Aorta (tissue), 5 donors: ENCODE data around the gene SRCAP. TPM values are rescaled to one million over a fixed set of nuclear protein-coding genes. Genes with fewer than 3 reads are reported as not detected.
A peak's percentile ranks its signal among the peaks of the same experiment; 100 is the strongest.

ENCODE experiments used
- ATAC-seq: fragments of 200-7000 bp; cut with Tn5 transposase; one replicate; pipeline ENCODE4 v1.9.1; 2022; ENCODE audit warnings: moderate library complexity; ENCODE audit not compliant: low FRiP score
- DNase-seq, 2 donors: peaks; one replicate each; pipeline ENCODE4 v3.0.0-alpha.2; 2020
- H3K27ac ChIP-seq, 2 donors: one replicate each; pipeline ENCODE4 v1.5.1; 2013; ENCODE audit warnings: low read length in 2 of 2, mild to moderate bottlenecking in 2 of 2, moderate library complexity in 2 of 2, control low read depth in 1 of 2, inconsistent platforms in 1 of 2, low read depth in 1 of 2
- H3K27me3 ChIP-seq, 2 donors: one replicate each; pipeline ENCODE4 v1.6.1; 2013; ENCODE audit warnings: control low read depth in 1 of 2, low read length in 1 of 2, mild to moderate bottlenecking in 1 of 2, moderate library complexity in 1 of 2; ENCODE audit not compliant: insufficient read depth in 2 of 2, control insufficient read depth in 1 of 2
- H3K36me3 ChIP-seq, 2 donors: one replicate each; pipeline ENCODE4 v1.6.1; 2013; ENCODE audit warnings: control low read depth in 1 of 2, low read length in 1 of 2, mild to moderate bottlenecking in 1 of 2; ENCODE audit not compliant: insufficient read depth in 2 of 2, control insufficient read depth in 1 of 2
- H3K4me1 ChIP-seq, 2 donors: one replicate each; pipeline ENCODE4 v1.6.1; 2013; ENCODE audit warnings: low read length in 2 of 2, control low read depth in 1 of 2, mild to moderate bottlenecking in 1 of 2, moderate library complexity in 1 of 2; ENCODE audit not compliant: insufficient read depth in 2 of 2, control insufficient read depth in 1 of 2
- H3K4me3 ChIP-seq, 2 donors: one replicate each; pipeline ENCODE4 v1.5.1; 2013; ENCODE audit warnings: low read length in 2 of 2, control low read depth in 1 of 2, mild to moderate bottlenecking in 1 of 2
- H3K9me3 ChIP-seq: one replicate; pipeline ENCODE4 v1.6.1; 2013; ENCODE audit warnings: mild to moderate bottlenecking, low read length; ENCODE audit not compliant: control insufficient read depth
- WGBS, 2 donors: extraction: QIAGEN DNeasy Blood & Tissue Kit; methylation state at CpG; one replicate each; pipeline ENCODE4 v1.1.7; 2013; 5-methylcytosine and 5-hydroxymethylcytosine counted together
- intact Hi-C, 2 donors: fragments of 100-400 bp; cut with DNase I; formaldehyde crosslinking; loops; one replicate each; pipeline versions ENCODE4 v1.14.2 to v1.15.0; 2022
- polyA plus RNA-seq, 2 donors: library from polyadenylated mRNA; stranded (reverse); fragments of 200-250 nt; gene quantifications; one replicate each; pipeline ENCODE4 v1.2.3, GENCODE V29; 2013
- total RNA-seq, 2 donors: library from RNA; stranded (reverse); fragmentation: NEBNext Ultra II Directional; extraction: Animal tissue kit (Norgen Biotek cat#: 25700); gene quantifications; one replicate each; pipeline ENCODE4 v1.2.1, GENCODE V29; 2021
- donor health status: healthy with polysubstance abuse.
- donor health status: Bipolar disorder and iron deficiency.
- donor health status: DM: no; HTN: no; CAD: no.
- donor health status: DM: no; HTN: no; CAD: no.
- donor health status: DM: yes; HTN: yes; CAD: no.

SRCAP gene
- total and polyA plus RNA-seq, 4 donors = 7.1 to 66.2 (median 34.9) TPM

DNA sequence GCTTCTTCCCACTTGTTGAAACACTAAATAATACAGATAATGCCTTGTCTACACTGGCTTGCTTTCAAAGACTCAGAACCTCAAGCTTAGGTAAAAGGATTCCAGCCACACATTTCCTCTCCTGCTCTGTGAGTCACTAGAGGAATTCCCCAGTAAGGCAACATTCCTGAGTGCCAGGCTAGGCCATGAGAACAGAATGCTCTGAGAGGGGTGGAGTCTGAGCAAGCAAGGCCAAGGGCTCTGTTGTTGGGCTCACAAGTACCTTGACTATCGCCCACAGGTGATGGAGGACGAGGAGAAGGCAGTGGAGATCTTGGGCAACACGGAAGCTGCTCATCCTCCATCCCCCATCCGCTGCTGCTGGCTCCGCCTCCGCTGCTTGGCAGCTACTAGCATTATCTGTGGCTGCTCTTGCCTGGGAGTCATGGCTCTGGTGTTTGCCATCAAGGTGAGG, 42.5 kb downstream of the SRCAP start:
- WGBS, 2 donors = 80 to 83% methylated on average over 6 of the region's 6 CpGs
- H3K27me3 ChIP-seq = no peaks in the 10 kb centered on the region
- peak; percentile 20 for ATAC-seq
- H3K36me3 ChIP-seq = peaks cover 0 to 2% of the 10 kb centered on the region in 2 donors
- no peak for DNase-seq
- H3K4me1 ChIP-seq = peaks cover 0 to 2% of the 10 kb centered on the region in 2 donors
- intact Hi-C loops = loop anchor here (5.0 kb wide), 2 partner anchors 39 to 44 kb away; partner anchors contain the start of gene SRCAP (in 1 of the 2)
- no peak overlapping the region for H3K4me3 ChIP-seq
- peak overlapping the region in 1 of 2 donors; percentile 79 for H3K27ac ChIP-seq
- no peaks in the 10 kb centered on the region for H3K9me3 ChIP-seq

DNA sequence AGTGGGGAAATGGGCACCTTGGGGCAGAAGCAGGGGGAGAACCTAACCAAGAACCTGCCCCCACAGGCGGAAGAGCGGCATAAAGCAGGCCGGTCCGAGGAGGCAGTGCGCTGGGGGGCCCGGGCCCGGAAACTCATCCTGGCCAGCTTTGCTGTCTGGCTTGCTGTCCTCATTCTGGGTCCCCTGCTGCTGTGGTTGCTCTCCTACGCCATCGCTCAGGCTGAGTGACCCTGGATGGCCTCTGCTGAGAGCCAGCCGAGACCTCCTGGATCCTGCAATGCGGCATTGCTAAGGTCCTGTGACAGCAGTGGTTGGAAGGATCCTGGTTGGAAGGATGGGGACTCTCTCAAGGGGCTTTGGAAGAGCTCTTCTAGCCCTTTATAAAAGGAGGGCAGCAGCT, 44.7 kb downstream of the SRCAP start:
- H3K4me1 ChIP-seq = peaks cover 0 to 2% of the 10 kb centered on the region in 2 donors
- peaks cover 0 to 2% of the 10 kb centered on the region in 2 donors for H3K36me3 ChIP-seq
- no peak for DNase-seq
- H3K4me3 ChIP-seq = no peak overlapping the region
- H3K27ac ChIP-seq = no peak overlapping the region
- H3K27me3 ChIP-seq = no peaks in the 10 kb centered on the region
- WGBS, 2 donors = 91 to 92% methylated on average over 11 of the region's 11 CpGs
- intact Hi-C loops = loop anchor here (5.0 kb wide), 2 partner anchors 41 to 46 kb away; partner anchors contain the start of gene SRCAP (in 1 of the 2)
- ATAC-seq = no peak
- H3K9me3 ChIP-seq = no peaks in the 10 kb centered on the region

DNA sequence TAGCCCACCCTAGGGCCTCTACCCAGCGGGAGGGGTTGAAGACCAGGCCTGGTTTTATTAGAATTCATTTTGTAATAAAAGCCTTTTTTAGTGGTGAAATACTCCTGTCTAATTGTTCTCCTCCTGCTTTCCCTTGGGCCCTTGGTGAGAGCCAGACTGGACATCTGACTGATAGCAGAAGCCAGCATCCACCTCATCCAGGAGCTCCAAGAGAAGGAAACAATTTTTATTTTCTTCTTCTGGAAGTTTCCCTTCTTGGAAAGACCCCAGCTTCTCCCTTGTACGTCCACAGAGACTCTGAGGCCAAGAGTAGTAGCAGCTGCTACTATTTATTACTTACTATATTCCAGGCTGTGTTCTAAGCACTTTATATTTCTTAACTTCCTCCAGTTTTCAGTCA, 45.2 kb downstream of the SRCAP start:
- no peaks in the 10 kb centered on the region for H3K36me3 ChIP-seq
- H3K4me3 ChIP-seq = no peak overlapping the region
- H3K27ac ChIP-seq = no peak overlapping the region
- H3K9me3 ChIP-seq = no peaks in the 10 kb centered on the region
- H3K27me3 ChIP-seq = no peaks in the 10 kb centered on the region
- WGBS, 2 donors = 48 to 65% methylated on average over 2 of the region's 2 CpGs
- intact Hi-C loops = loop anchor here (5.0 kb wide), 2 partner anchors 42 to 47 kb away; partner anchors contain the start of gene SRCAP (in 1 of the 2)
- no peak for DNase-seq
- peaks cover 0 to 2% of the 10 kb centered on the region in 2 donors for H3K4me1 ChIP-seq
- ATAC-seq = no peak

DNA sequence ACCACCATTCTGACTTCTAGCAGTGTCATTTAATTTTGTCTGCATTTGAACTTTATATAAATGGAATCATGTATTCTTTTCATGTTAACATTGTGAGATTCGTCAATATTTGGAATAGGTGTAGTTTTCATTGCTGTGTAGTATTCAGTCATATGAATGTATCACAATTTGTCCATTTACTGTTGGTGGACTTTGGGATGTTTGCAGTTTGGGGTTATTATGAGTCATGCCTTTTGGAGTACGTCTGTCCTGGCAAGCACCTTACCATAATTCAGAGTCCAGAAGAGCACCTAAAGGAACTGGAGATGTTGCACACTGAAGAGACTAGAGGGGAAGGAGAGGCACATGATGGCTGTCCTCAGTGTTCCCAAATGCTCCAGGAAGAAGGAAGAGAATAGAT, 46.1 kb downstream of the SRCAP start:
- Histone ChIP-seq H3K4me3 (no peak overlapping the region), H3K27me3 (no peaks in the 10 kb centered on the region), H3K27ac (no peak overlapping the region), H3K36me3 (no peaks in the 10 kb centered on the region), H3K9me3 (no peaks in the 10 kb centered on the region), H3K4me1 (peaks cover 0 to 2% of the 10 kb centered on the region in 2 donors)
- ATAC-seq (no peak), DNase-seq (no peak)
- WGBS, 2 donors = 60 to 63% methylated on average over 2 of the region's 2 CpGs
- intact Hi-C loops = no loop called here

DNA sequence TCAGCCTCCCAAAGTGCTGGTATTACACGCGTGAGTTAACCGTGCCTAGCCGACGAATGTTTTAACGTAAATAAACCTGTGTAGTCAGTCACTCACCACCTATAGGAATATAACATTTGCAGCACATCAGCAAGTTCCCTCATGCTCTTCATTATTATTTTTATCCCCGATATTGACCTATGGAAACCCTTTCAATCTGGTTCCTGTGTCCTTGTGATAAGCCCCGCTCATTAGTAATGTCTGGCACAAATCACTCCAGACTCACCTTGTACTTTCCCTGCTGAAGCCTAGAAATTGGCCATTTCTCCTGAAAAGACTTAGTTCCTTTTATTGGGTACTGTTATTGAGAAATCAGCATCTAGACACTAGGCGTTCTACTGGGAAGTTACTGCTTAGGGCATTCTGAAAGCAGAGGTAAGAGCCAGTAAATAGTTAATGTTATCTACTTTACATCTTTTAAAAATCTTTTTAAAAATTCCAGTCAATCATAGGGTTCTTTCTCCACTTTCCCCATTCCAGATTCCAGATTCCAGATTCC, 47.7 kb downstream of the SRCAP start:
- intact Hi-C loops = no loop called here
- 85 to 86% methylated on average over 9 of the region's 9 CpGs for WGBS, 2 donors

DNA sequence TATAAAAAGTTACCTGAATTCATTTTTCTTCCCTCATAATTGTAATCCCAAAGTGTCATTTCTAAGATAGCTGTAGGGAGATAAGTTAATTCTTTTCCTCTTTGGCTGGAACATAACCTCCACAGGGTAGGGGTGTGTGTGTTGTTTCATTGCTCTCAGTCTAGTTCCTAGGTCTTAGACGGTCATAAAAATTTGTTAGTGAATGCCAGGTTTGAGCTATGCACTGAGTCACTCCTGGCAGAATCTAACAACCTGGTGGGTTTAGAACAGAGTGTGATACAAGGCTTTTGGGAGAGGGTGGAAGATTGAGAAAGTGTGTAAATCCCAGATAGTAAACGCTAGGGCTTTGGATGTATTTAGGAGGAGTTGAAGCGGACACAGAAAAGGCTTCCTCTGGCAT, 48.4 kb downstream of the SRCAP start:
- H3K9me3 ChIP-seq = no peaks in the 10 kb centered on the region
- H3K27ac ChIP-seq = peak overlapping the region in 1 of 2 donors; percentile 84
- ATAC-seq = no peak
- intact Hi-C loops = no loop called here
- H3K36me3 ChIP-seq = peaks cover 0 to 2% of the 10 kb centered on the region in 2 donors
- H3K27me3 ChIP-seq = no peaks in the 10 kb centered on the region
- 24 to 26% methylated on average over 3 of the region's 3 CpGs for WGBS, 2 donors
- DNase-seq = no peak
- H3K4me3 ChIP-seq = peak overlapping the region in 1 of 2 donors; percentile 52
- no peaks in the 10 kb centered on the region for H3K4me1 ChIP-seq

More for the DNA sequence above, 47.7 kb downstream of the SRCAP start:
- Histone ChIP-seq H3K27me3 (no peaks in the 10 kb centered on the region), H3K4me1 (no peaks in the 10 kb centered on the region), H3K4me3 (no peak overlapping the region), H3K27ac (no peak overlapping the region), H3K9me3 (no peaks in the 10 kb centered on the region), H3K36me3 (peaks cover 0 to 2% of the 10 kb centered on the region in 2 donors)
- no peak for ATAC-seq
- DNase-seq = no peak

DNA sequence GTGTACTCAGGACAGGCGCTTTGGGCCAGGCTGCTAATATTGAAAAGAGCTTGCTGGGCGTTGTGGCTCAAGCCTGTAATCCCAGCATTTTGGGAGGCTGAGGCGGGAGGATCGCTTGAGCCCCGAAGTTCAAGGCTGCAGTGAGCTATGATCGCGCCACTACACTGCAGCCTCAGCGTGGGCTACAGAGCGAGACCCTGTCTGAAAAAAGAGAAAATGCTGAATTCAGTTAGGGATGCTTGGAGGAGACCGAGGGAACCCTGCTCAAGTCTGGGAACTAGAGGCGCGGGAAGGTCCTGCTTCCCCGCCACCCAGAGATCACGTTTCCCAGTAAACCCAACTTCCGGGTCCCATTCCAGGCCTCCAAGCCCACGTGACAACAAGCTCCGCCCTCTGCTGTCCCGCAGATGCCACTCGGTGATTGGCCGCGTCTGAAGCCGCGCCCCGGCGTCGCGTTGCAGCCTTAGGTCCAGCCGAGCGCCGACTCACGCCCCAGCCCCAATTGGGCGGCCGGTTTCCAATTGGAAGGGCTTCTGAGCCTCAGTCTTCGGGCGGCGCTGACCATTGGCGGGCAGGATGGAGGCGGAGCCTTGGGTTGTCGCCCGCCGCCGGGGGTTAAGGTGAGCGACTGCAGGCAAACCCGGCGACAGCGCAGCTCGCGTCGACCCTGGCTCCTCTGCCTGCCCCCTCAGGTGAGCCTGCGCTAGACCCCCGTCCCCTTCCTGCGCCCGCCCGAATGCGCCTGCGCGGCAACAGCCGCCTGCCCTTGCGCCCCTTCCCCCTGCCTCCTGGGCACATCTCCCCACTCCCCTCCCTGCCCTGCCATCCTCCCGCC, 49.0 kb downstream of the SRCAP start, which contains the start of gene PHKG2:
PHKG2 (plus strand) TSS at position 627 of the 835 bp plus-strand sequence. CDS start 396 bp downstream, outside the sequence.
- Histone ChIP-seq H3K4me1 (no peaks in the 10 kb centered on the region), H3K9me3 (no peaks in the 10 kb centered on the region), H3K27me3 (no peaks in the 10 kb centered on the region), H3K4me3 (peak within 1 kb of the TSS; percentile 52 to 79), H3K27ac (peak within 1 kb of the TSS in 1 of 2 donors; percentile 84), H3K36me3 (peaks cover 0 to 2% of the 10 kb centered on the region in 2 donors)
- peak; percentile 99 for ATAC-seq
- 2 to 3% methylated on average over 57 to 60 of the region's 60 CpGs for WGBS, 2 donors
- intact Hi-C loops = no loop called here
- DNase-seq = peak; percentile 100

DNA sequence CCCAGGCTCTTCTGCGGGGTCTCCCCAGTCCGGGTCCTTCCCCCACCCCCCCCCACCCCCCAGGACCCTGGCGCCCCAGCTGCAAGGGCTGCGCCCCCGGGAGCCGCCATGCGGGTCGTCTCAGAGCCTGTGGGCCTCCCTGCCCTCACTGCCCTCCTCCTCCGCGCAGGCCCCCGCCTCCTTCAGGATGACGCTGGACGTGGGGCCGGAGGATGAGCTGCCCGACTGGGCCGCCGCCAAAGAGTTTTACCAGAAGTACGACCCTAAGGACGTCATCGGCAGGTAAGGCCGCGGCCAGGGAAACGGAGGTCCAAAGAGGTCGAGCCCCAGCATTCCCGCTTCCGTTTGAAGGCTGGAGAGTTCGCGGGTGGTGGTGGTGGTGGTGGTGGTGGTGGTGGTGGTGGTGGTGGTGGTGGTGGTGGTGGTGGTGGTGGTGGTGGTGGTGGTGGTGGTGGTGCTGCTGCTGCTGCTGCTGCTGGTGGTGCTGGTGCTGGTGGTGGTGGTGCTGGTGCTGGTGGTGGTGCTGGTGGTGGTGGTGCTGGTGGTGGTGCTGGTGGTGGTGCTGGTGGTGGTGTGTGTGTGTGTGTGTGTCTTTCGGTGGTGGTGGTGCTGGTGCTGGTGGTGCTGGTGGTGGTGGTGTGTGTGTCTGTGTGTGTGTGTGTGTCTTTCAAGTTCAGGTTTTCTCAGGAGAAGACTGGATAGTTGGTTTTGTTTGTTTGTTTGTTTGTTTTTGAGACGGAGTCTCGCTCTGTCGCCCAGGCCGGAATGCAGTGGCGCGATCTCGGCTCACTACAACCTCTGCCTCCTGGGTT, 49.9 kb downstream of the SRCAP start:
- Histone ChIP-seq H3K36me3 (peaks cover 0 to 2% of the 10 kb centered on the region in 2 donors), H3K27ac (no peak overlapping the region), H3K4me3 (peak overlapping the region; percentile 36 to 79), H3K9me3 (no peaks in the 10 kb centered on the region), H3K27me3 (no peaks in the 10 kb centered on the region), H3K4me1 (no peaks in the 10 kb centered on the region)
- peak; percentile 49 for ATAC-seq
- 13 to 15% methylated on average over 32 to 36 of the region's 36 CpGs for WGBS, 2 donors
- intact Hi-C loops = no loop called here
- no peak for DNase-seq
